GM18870 (cell line): ENCODE data around the gene CIB4.

Experiments
- ATAC-seq: cut with Tn5 transposase; IDR thresholded peaks from one replicate; pipeline ENCODE4 v1.9.1; 2021; ENCODE audit warnings: moderate library complexity; ENCODE audit not compliant: unreplicated experiment

CIB4 gene

GRCh38 chr2:26640781-26641564, at the start of gene CIB4:
Gene CIB4 (minus strand): TSS chr2:26641366. CDS start chr2:26641314, 52 bp downstream.
- no peak for ATAC-seq

DNA sequence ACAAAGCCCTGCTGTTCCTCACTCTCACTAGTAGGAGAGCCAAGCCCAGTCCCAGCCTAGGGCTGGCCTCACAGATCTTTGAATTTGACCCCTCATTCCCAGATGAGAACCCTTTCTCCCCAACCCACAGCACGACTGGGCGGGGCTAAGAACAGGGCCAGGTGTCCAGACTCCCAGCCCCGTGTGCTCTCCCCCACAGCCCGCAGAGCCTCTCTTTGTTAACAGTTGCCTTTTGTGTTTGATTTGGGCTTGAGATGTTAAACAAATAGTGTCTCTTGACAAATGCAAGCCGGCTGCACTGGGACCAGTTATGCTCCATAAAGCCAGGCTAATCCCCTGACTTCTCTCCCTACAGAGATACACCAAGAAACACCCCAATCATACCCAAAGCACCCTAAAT, 46.6 kb upstream of the CIB4 start:
- no peak for ATAC-seq

GRCh38 chr2:26687328-26687727, 46.2 kb upstream of the CIB4 start:
- no peak for ATAC-seq

- no peak for ATAC-seq
Measured at GRCh38 chr2:26685989-26686839, 45.0 kb upstream of the CIB4 start.

- ATAC-seq: no peak
Measured at GRCh38 chr2:26685341-26685740, 44.2 kb upstream of the CIB4 start.

DNA sequence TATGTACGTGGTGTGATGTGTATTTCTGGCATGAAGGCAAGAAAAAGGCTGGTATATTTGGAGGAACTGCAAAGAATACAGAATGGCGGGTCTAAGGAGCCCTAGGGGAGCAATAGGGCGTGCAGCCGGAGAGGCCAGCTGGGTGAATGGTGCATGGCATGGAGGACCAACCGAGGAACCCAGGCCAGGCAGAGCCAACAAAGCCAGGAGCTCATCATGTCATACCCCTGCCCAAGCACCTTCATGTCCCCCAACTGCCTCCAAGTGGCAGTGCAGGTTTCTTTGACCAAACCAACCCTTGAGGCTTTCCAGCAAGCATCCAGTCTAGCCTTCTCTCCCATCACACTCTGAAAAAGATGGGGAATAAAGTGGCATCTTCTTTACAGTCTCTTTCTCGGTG, 42.4 kb upstream of the CIB4 start:
- ATAC-seq: no peak

GRCh38 chr2:26682155-26682554, 41.0 kb upstream of the CIB4 start:
- ATAC-seq: no peak

DNA sequence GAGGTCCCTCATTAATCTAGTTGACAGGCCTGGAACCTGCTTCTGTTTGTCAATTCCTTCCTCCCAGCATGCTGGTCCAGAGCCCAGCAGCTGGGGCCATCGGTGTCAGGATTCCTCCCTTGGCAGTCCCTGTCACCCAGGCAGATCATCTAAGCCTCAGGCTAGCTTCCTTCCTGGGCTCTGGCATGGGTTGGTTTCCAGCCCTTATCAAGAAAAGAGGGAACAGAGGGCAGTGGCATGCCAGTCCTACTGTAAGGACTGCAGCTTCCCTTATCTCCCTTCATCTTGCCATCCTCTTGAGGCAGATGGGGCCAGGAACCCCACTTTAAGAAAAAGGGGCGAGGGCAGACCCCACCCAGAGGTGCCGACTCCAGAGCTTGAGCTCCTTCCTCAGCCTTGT, 40.5 kb upstream of the CIB4 start:
- no peak for ATAC-seq

DNA sequence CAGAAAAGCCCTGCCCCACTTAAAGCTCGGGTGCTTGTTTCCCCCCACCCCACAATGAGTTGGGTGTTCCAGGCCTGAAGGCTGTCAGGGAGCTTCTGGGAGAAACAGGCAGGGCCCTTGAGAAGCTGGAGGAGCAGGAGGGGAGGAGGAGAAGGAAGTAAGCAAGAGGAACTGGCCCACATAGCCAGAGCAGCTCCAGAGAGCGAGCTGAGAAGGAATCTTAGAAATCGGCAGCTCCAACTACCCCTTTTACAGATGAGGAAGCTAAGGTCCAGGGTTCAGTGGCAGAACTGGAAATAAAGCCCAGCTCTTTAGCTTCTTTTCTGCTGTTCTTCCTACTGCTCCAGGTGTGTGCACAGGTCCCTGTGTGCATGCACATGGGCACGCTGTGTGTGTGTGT, 38.7 kb upstream of the CIB4 start:
- ATAC-seq: no peak

GRCh38 chr2:26678035-26678434, 36.9 kb upstream of the CIB4 start:
- no peak for ATAC-seq

- no peak for ATAC-seq
Measured at GRCh38 chr2:26675651-26676255, 34.6 kb upstream of the CIB4 start.

- no peak for ATAC-seq
Measured at GRCh38 chr2:26674771-26675170, 33.6 kb upstream of the CIB4 start.

DNA sequence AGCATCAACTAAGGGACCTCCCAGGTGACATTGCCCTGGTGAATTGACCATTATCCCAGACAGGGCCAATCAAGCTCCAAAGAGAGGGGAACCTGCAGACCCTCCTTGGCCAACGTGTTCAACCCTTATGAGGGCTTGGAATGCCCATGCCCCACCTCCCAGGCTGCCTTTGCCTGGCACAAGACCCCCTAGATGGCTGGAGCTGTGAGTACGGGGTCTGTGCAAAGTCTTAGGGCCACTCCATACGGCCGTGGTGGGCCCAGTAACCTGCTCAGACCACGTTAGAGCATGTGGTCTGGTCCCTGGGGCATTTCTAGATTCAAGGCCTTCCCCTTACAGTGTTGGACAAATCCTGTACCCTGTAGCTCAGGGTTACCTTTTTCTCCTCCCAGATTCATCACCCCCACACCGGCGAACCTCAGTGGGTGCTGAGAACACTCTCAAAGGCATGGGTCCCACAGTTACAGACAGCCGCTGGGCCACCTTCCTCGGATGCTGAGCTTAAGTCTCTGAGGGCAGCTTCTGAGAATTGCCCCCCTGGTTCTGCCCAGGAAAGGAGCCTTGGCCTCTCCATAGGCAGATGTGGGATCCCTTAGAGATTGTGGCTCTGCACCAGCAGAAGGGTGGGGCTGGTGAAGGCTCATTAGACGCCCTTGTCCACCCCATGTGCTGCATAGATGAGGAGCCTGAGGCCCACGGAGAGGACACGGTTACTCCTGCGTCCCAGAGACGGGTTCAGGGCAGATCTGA, 33.0 kb upstream of the CIB4 start:
- ATAC-seq: no peak

DNA sequence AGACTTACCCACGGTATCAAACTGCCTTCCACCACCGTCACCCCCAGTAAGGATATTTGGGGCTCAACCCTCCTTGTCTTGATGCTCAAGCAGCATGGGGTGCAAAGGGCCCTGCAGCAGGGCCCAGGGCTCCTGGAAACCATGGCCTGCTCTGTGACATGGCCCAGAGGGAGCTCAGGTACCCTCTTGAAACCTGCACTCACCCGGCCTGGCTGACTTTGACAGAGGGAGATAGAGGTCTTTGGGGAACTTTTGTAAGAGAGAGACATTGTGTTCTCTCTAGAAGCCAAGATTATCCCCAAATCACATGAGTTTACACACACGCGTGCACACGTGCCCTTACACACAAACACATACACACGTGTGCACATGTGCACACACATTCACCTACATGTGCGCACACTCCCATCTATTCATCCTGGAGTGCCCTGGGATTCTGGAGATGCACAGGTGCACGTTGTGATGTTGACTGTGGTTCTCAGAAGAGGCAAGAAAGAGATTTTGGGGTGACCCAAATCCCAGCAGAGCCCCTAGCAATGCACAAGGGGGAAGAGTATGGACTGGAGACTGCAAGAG, 31.7 kb upstream of the CIB4 start:
- no peak for ATAC-seq

DNA sequence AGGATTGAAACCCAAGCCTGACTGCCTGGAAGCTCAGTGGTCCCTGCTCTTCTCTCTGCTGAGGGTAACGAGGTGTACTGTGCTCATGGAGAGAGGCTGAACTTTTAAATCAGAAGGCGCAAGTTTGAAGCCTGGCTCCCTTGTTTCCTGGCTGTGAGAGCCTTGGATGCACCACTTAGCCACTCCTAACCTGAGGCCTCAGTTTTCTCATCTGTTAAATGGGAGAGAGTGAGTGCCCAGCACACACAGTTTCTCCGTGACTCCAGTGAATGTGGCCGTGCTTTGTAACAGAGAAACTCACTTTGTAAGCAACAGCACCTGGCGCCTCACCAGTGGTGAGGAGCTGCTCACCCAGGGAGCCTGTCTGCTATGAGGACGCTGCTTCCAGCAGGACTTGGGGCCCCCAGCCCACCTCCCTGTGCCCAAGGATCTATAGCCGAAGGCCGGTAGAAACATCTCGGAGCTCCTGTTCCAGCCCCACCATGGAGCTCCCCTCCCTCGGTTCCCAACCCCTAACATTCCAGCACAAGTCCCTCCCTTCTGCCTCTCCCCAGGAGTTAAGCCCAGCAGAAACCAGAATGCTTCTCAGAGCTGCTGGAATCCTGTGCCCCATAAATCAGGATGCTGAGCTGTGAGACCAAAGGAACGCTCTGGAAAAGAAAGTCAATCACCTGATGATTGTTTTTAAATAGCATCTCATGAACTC, 31.1 kb upstream of the CIB4 start:
- ATAC-seq: no peak

DNA sequence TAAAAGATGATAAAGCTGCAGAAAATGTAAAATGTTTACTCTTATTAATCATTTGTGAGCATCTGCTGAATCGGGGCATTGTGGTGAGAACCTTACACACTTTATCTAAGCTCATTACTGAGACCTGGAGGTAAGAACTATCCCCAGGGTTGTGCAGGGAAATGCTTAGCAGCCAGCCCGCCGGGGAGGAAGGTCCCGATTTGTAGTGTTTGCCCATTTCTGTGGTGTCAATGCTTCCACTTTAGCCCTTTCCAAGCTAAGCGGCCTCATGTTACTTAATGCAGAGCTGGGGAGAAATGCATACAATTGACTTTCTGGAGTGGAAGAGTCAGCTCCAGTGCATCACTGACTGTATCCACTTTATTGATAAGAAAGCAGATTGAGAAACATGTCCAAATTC, 30.5 kb upstream of the CIB4 start:
- ATAC-seq: no peak

DNA sequence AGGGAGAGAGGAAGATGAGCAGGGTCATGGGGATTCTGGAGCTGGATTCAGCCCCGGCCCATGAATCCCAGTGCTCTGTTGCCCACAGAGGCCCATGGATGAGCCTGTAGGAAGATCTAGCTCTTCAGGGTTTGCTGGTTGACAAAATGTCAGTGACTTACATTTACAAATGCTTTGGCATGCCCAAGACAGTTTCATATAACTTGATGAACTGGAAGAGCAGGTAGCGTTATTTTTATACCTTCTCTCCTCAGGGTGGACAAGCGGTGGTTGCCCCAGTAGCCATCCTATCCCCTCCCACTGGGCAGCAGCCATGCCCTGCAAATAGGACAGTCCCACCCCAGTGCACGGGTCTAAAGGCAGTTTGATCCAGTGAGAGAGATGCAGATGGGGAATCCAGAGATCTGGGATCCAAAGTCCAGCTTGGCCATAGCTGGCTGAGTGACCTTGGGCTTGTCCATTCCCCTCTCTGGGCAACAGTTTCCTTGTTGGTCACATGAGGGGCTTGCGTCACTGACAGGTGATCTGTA, 29.8 kb upstream of the CIB4 start:
- ATAC-seq: no peak

- ATAC-seq: no peak
Measured at GRCh38 chr2:26670171-26670570, 29.0 kb upstream of the CIB4 start.

DNA sequence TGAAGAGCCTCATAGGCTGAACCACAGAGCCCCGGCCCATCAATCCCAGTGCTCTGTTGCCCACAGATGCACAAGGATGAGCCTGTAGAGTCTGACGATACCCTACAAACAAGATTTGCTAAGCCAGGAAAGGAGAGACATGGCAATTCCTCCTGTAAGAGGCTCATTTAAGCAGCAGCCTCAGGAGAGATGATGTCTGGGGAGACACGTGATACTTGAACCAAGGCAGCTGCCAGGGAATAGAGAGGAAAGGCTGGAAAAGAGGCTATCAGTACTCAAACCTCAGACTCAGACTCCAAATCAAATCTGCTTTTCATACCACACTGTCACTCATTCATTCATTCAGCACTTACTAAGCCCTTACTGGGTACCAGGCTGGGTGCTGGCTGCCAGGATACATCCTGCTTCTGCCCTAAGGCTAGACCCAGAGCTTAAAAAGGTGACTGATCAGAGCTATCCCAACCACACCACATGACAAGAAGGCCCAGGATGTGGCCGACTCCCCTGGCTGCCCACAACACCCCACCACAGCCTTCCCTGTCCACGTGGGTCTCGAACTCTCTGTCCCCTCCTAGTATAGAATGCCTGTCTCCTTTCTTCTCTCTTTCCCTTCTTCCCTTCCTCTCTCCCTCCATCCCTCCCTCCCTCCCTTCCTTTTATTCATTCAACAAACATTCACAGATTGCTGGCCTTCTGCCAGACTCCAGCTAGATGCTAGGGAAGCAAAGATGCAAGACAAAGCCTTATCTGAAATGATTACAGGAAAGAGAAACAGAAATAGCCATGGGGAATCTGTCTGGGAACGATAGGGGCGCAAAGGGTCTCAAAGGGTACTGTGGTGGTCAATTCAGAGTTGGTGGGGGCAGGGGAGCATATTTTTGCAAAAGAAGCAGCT, 27.9 kb upstream of the CIB4 start:
- ATAC-seq: no peak
